ENCODE data around the gene VWC2. TPM values are rescaled to one million over a fixed set of nuclear protein-coding genes. Genes with fewer than 3 reads are reported as not detected.
A peak's percentile ranks its signal among the peaks of the same experiment; 100 is the strongest.

VWC2 gene
- total and polyA plus RNA-seq, 10 of the 15 experiments (the other 5 are each of a cell fraction or from before 2014, with no cell fraction given) = 0.01 to 0.06 (median 0.03) TPM; not detected in 7

DNA sequence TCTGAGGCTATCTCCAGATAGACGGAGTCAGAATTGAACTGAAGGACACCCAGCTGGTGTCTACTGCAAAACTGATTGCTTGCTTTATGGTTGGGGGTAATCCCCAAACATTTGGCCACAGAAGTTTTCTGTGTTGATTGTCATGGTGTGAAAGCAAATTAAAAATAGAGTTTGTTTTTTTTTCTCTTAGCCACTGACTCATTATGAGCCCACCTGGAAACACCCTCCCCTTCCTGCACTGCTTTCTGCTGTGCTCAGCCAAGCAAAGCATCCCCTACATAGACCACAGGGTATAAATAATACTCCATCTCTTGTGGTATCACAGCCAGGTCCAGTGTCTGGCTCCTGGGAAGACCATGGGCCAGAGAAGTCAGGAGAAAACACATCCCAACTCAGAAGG, 6.5 kb upstream of the VWC2 start:
- ChIA-PET RAD21 (ENCODE audit: unreplicated experiment) (interaction anchor here (0.6 kb wide), 1 partner anchor 281 kb away, joined by 3 read pairs; no protein-coding TSS in a partner anchor), POLR2A (no interaction called here), SMC1A (ENCODE audit: uncharacterized antibody, unreplicated experiment) (interaction anchor here (0.6 to 1.7 kb wide), 3 partner anchors 10 to 66 kb away, joined by 3 to 6 read pairs (median 6); no protein-coding TSS in a partner anchor), CTCF (interaction anchor here (1.2 kb wide), 1 partner anchor 24 kb away, joined by 3 read pairs; no protein-coding TSS in a partner anchor)
- FAIRE-seq (peak; percentile 93), DNase-seq (ENCODE audit: low read depth, low spot score) (peak; percentile 78), ATAC-seq (peak; percentile 88)
- intact Hi-C loops (cut with micrococcal nuclease; ENCODE audit: unreplicated experiment) (no loop called here), in situ Hi-C loops (cut with MboI) (loop anchor here (25.0 kb wide), 1 partner anchor 1830 kb away; the partner anchor contains the start of gene PKD1L1)
- peak overlapping the region; percentile 53 for H3K4me2 ChIP-seq (ENCODE audit: control insufficient read depth, insufficient read depth)
- no peak overlapping the region for H2AFZ ChIP-seq (ENCODE audit: control insufficient read depth, low read depth, low read length)
- no peaks in the 10 kb centered on the region for H3K9me3 ChIP-seq (replicated peaks; ENCODE audit: control insufficient read depth, insufficient read depth, low read length)
- BruUV-seq (replicated peaks) = no TSS peak
- H3K9ac ChIP-seq (ENCODE audit: control insufficient read depth, insufficient read depth, low read length) = no peak overlapping the region
- WGBS (ENCODE audit: insufficient coverage, insufficient replicate concordance, low lambda C conversion rate, missing lambda C conversion rate) = 0% methylated on average over 1 of the region's 1 CpG
- no peaks in the 10 kb centered on the region for H3K36me3 ChIP-seq (ENCODE audit: control insufficient read depth in 2 of 2, insufficient read depth in 2 of 2, low read length in 1 of 2)
- no peaks in the 10 kb centered on the region for H3K27me3 ChIP-seq (replicated peaks in 1 of 2; ENCODE audit: control insufficient read depth in 2 of 2, insufficient read depth in 2 of 2, low read length in 1 of 2)
- H3K79me2 ChIP-seq (ENCODE audit: control insufficient read depth, insufficient read depth, low read length) = no peaks in the 10 kb centered on the region
- peaks cover 40% of the 10 kb centered on the region for H3K4me1 ChIP-seq (ENCODE audit: control insufficient read depth, insufficient read depth, low read length)
- H3K27ac ChIP-seq (ENCODE audit: control insufficient read depth, insufficient read depth) = peak overlapping the region; percentile 9; the same call in 1 of the 2 replicates
- no peaks in the 10 kb centered on the region for H4K20me1 ChIP-seq (ENCODE audit: control insufficient read depth, insufficient read depth)
- H3K4me3 ChIP-seq = no peak overlapping the region
- peak; percentile 66 for TF ChIP-seq DPF2 (IDR thresholded peaks at IDR 0.05)
- peak; percentile 53; the same call in 1 of the 2 replicates for TF ChIP-seq GABPA (IDR thresholded peaks at IDR 0.05; ENCODE audit: low read depth)
- TF ChIP-seq IRF4 (IDR thresholded peaks at IDR 0.05; ENCODE audit: low read depth, low read length) = peak; percentile 85
- 0 out of 2 replicates have a peak, but pooled peaks have one; percentile 18 for TF ChIP-seq SMC3 (IDR thresholded peaks at IDR 0.05; ENCODE audit: borderline replicate concordance, low read length)
- TF ChIP-seq TBL1XR1 (IDR thresholded peaks at IDR 0.05; ENCODE audit: low read depth, low read length) = peak; percentile 93
- peak; percentile 65; the same call in 1 of the 2 replicates for TF ChIP-seq TCF3 (IDR thresholded peaks at IDR 0.05; ENCODE audit: borderline replicate concordance, insufficient read depth, low read depth, low read length)
- no peak for TF ChIP-seq MYC (IDR thresholded peaks at IDR 0.05; ENCODE audit: insufficient read depth, insufficient read length, insufficient replicate concordance, low read length, severe bottlenecking)
- TF ChIP-seq, protein P1, sequence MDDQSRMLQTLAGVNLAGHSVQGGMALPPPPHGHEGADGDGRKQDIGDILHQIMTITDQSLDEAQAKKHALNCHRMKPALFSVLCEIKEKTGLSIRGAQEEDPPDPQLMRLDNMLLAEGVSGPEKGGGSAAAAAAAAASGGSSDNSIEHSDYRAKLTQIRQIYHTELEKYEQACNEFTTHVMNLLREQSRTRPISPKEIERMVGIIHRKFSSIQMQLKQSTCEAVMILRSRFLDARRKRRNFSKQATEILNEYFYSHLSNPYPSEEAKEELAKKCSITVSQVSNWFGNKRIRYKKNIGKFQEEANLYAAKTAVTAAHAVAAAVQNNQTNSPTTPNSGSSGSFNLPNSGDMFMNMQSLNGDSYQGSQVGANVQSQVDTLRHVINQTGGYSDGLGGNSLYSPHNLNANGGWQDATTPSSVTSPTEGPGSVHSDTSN (IDR thresholded peaks at IDR 0.05; ENCODE audit: insufficient replicate concordance, low read depth, low read length) = peak; percentile 17
- TF ChIP-seq, protein P2, sequence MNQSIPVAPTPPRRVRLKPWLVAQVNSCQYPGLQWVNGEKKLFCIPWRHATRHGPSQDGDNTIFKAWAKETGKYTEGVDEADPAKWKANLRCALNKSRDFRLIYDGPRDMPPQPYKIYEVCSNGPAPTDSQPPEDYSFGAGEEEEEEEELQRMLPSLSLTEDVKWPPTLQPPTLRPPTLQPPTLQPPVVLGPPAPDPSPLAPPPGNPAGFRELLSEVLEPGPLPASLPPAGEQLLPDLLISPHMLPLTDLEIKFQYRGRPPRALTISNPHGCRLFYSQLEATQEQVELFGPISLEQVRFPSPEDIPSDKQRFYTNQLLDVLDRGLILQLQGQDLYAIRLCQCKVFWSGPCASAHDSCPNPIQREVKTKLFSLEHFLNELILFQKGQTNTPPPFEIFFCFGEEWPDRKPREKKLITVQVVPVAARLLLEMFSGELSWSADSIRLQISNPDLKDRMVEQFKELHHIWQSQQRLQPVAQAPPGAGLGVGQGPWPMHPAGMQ (IDR thresholded peaks at IDR 0.05; ENCODE audit: borderline replicate concordance) = no peak
- TF ChIP-seq POLR2A (IDR thresholded peaks at IDR 0.05; ENCODE audit: low read depth, low read length) = no peak
- peak; percentile 87 for TF ChIP-seq IKZF1 (conservative IDR thresholded peaks at IDR 0.05)
- TF ChIP-seq RAD51 (IDR thresholded peaks at IDR 0.05) = no peak
- no peak for TF ChIP-seq ZNF24 (IDR thresholded peaks at IDR 0.05)
- no peak for TF ChIP-seq SUZ12 (IDR thresholded peaks at IDR 0.05; ENCODE audit: unreplicated experiment)
- TF ChIP-seq SREBF1 (IDR thresholded peaks at IDR 0.05; ENCODE audit: low read length) = no peak
- TF ChIP-seq JUND (IDR thresholded peaks at IDR 0.05; ENCODE audit: low read depth, low read length) = peak; percentile 83
- peak; percentile 93 to 96 for TF ChIP-seq EP300 (IDR thresholded peaks at IDR 0.05; ENCODE audit: borderline replicate concordance in 1 of 2, control insufficient read depth in 1 of 2, low read depth in 2 of 2, low read length in 2 of 2)
- peak; percentile 74 for TF ChIP-seq ATF7 (IDR thresholded peaks at IDR 0.05; ENCODE audit: low read depth)
- TF ChIP-seq, protein P3, sequence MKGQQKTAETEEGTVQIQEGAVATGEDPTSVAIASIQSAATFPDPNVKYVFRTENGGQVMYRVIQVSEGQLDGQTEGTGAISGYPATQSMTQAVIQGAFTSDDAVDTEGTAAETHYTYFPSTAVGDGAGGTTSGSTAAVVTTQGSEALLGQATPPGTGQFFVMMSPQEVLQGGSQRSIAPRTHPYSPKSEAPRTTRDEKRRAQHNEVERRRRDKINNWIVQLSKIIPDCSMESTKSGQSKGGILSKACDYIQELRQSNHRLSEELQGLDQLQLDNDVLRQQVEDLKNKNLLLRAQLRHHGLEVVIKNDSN (IDR thresholded peaks at IDR 0.05; ENCODE audit: borderline replicate concordance, extremely low read length, insufficient read depth, low read depth, low read length) = no peak
- no peak for TF ChIP-seq ESRRA (IDR thresholded peaks at IDR 0.05; ENCODE audit: low read length)
- TF ChIP-seq RELA (IDR thresholded peaks at IDR 0.05; ENCODE audit: borderline replicate concordance, partially characterized antibody) = no peak
